Keratinocyte (primary cell): Measurements from ENCODE around the gene PIK3CD. TPM values are rescaled to one million over a fixed set of nuclear protein-coding genes. Genes with fewer than 3 reads are reported as not detected.

ENCODE experiments used
- DNase-seq: peaks from one replicate; pipeline ENCODE4 v3.0.0-alpha.2; 2011; ENCODE audit warnings: low read depth, missing footprints, low spot score
- FAIRE-seq: peaks from 2 replicates; lab custom pipeline; 2011; peaks lifted over from hg19 to GRCh38; lab: Jason Lieb, UNC
- H2AFZ ChIP-seq: 2 replicates; pipeline ENCODE4 v1.6.0; 2012; ENCODE audit warnings: low read length, control low read depth, inconsistent platforms; ENCODE audit not compliant: control insufficient read depth
- H3K27ac ChIP-seq: 2 replicates; pipeline ENCODE4 v1.5.1; 2011; ENCODE audit warnings: low read length; ENCODE audit not compliant: control insufficient read depth, insufficient read depth
- H3K27me3 ChIP-seq: 3 replicates; pipeline ENCODE4 v1.6.0; 2011; ENCODE audit warnings: low read length; ENCODE audit not compliant: control insufficient read depth, insufficient read depth; ENCODE audit errors: extremely low read depth
- H3K36me3 ChIP-seq, 2 experiments: 2 replicates in 1 of 2; 3 replicates in 1 of 2; pipeline ENCODE4 v1.5.1; 2011; ENCODE audit warnings: low read length in 2 of 2, mild to moderate bottlenecking in 1 of 2; ENCODE audit not compliant: control insufficient read depth in 2 of 2, insufficient read depth in 2 of 2; ENCODE audit errors: extremely low read depth in 1 of 2
- H3K4me1 ChIP-seq: 3 replicates; pipeline ENCODE4 v1.5.1; 2011; ENCODE audit warnings: low read length; ENCODE audit not compliant: control insufficient read depth, insufficient read depth; ENCODE audit errors: extremely low read depth
- H3K4me2 ChIP-seq: 3 replicates; pipeline ENCODE4 v1.6.0; 2011; ENCODE audit warnings: low read depth, low read length; ENCODE audit not compliant: control insufficient read depth, insufficient read depth; ENCODE audit errors: extremely low read depth
- H3K4me3 ChIP-seq, 3 experiments: fragments of 200-600 bp in 1 of 3; sonication (generic) in 1 of 3; 2 replicates in 2 of 3; 3 replicates in 1 of 3; pipeline ENCODE4 v1.5.1; 2011 to 2016; ENCODE audit warnings: low read length in 3 of 3, mild to moderate bottlenecking in 3 of 3, control low read depth in 2 of 3, inconsistent platforms in 1 of 3, low read depth in 1 of 3, mixed read lengths in 1 of 3, mixed run types in 1 of 3, moderate library complexity in 1 of 3; ENCODE audit not compliant: control insufficient read depth in 2 of 3, insufficient read depth in 2 of 3; ENCODE audit errors: extremely low read depth in 1 of 3
- H3K79me2 ChIP-seq: 2 replicates; pipeline ENCODE4 v1.6.0; 2012; ENCODE audit warnings: low read length; ENCODE audit not compliant: control insufficient read depth, insufficient read depth
- H3K9ac ChIP-seq: 3 replicates; pipeline ENCODE4 v1.6.0; 2011; ENCODE audit warnings: low read length; ENCODE audit not compliant: control insufficient read depth, insufficient read depth; ENCODE audit errors: extremely low read depth
- H3K9me1 ChIP-seq: 3 replicates; pipeline ENCODE4 v1.6.0; 2011; ENCODE audit warnings: low read length; ENCODE audit not compliant: control insufficient read depth, insufficient read depth; ENCODE audit errors: extremely low read depth
- H3K9me3 ChIP-seq: 2 replicates; pipeline ENCODE4 v1.5.1; 2012; ENCODE audit warnings: low read depth, low read length; ENCODE audit not compliant: control insufficient read depth
- H4K20me1 ChIP-seq: 3 replicates; pipeline ENCODE4 v1.6.0; 2011; ENCODE audit warnings: low read length; ENCODE audit not compliant: control insufficient read depth, insufficient read depth; ENCODE audit errors: extremely low read depth
- EZH2 ChIP-seq: IDR thresholded peaks from one replicate; pipeline ENCODE4 v1.6.1; 2012; ENCODE audit warnings: inconsistent platforms, mild to moderate bottlenecking, low read length, moderate library complexity
- dilution Hi-C: fragments of 300-500 bp; cut with MboI; formaldehyde crosslinking; loops from one replicate; pipeline ENCODE4 v1.7.0; 2020; ENCODE audit warnings: low sequenced_read_pairs; ENCODE audit not compliant: extremely low pct_ligation_motif_present
- polyA plus RNA-seq, 5 experiments: library from polyadenylated mRNA; depleted of rRNA in 3 of 5; stranded (reverse) in 3 of 5; stranded (forward) in 1 of 5; unstranded in 1 of 5; fragments of >200 nt; gene quantifications; 1 replicate in 1 of 5; 2 replicates in 3 of 5; 3 replicates in 1 of 5; pipeline versions ENCODE4 v1.2.1 to v1.2.3, GENCODE V29; 2011 to 2012; ENCODE audit warnings: missing spikeins in 2 of 5, low read depth in 1 of 5, low replicate concordance in 1 of 5
- TF ChIP-seq, protein P1 (sequence below), 3 experiments: IDR thresholded peaks in 1 of 3; conservative IDR thresholded peaks in 1 of 3; optimal IDR thresholded peaks in 1 of 3; 2 replicates in 2 of 3; 3 replicates in 1 of 3; pipeline versions ENCODE3 to v1.5.1; 2011; ENCODE audit warnings: low read length in 3 of 3, mild to moderate bottlenecking in 3 of 3, moderate library complexity in 2 of 3, control low read depth in 1 of 3, inconsistent platforms in 1 of 3; ENCODE audit not compliant: insufficient read depth in 2 of 3; ENCODE audit errors: extremely low read depth in 1 of 3

Gene PIK3CD
- polyA plus RNA-seq, 1 donor (not counting 4 experiments of a cell fraction or from before 2014, with no cell fraction given), result 7.8 TPM

DNA sequence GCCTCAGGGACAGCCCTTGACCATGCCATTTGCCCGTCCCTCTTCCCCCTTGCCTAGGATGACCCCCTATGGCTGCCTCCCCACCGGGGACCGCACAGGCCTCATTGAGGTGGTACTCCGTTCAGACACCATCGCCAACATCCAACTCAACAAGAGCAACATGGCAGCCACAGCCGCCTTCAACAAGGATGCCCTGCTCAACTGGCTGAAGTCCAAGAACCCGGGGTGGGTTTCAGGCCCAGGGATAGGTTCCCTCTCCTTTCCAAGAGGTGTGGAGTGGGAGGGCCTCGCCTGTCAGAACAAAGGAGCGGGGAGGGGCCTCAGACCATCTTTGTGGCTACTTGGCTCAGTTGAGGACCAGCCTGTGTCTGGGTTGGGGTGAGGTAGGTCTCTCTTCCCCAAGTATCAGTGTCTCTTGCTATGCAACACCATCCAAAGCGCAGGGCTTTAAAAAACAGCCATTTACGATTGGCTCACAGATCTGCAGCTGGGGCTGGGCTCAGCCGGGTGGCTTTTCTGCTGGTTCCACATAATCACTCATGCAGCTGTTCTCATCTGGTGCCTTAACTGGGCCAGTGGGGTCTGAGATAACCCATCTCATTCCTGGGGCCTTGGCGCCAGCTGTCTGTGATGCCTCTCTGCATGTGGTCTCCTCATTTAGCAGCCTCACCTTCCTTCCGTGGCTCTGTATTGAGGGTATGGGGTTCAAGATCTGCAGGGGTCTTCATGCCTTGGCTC is 71.7 kb downstream of the PIK3CD start:
- no peak overlapping the region for H3K9ac ChIP-seq
- no peak for FAIRE-seq
- H3K27me3 ChIP-seq, result no peaks in the 10 kb centered on the region
- H3K4me3 ChIP-seq, result no peak overlapping the region
- no peak overlapping the region for H2AFZ ChIP-seq
- DNase-seq, result no peak
- no peak overlapping the region for H3K4me2 ChIP-seq
- H3K9me3 ChIP-seq, result no peaks in the 10 kb centered on the region
- H3K79me2 ChIP-seq, result no peaks in the 10 kb centered on the region
- no peaks in the 10 kb centered on the region for H4K20me1 ChIP-seq
- H3K27ac ChIP-seq, result no peak overlapping the region
- no peaks in the 10 kb centered on the region for H3K9me1 ChIP-seq
- TF ChIP-seq, protein P1, sequence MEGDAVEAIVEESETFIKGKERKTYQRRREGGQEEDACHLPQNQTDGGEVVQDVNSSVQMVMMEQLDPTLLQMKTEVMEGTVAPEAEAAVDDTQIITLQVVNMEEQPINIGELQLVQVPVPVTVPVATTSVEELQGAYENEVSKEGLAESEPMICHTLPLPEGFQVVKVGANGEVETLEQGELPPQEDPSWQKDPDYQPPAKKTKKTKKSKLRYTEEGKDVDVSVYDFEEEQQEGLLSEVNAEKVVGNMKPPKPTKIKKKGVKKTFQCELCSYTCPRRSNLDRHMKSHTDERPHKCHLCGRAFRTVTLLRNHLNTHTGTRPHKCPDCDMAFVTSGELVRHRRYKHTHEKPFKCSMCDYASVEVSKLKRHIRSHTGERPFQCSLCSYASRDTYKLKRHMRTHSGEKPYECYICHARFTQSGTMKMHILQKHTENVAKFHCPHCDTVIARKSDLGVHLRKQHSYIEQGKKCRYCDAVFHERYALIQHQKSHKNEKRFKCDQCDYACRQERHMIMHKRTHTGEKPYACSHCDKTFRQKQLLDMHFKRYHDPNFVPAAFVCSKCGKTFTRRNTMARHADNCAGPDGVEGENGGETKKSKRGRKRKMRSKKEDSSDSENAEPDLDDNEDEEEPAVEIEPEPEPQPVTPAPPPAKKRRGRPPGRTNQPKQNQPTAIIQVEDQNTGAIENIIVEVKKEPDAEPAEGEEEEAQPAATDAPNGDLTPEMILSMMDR (optimal IDR thresholded peaks at IDR 0.05 in 1 of 3, IDR thresholded peaks at IDR 0.05 in 1 of 3, conservative IDR thresholded peaks at IDR 0.05 in 1 of 3; ENCODE audit: extremely low read depth in 1 of 3, insufficient read depth in 2 of 3, low read length in 3 of 3), result no peak
- TF ChIP-seq EZH2, result no peak
- dilution Hi-C loops, result no loop called here
- peaks cover 23 to 26% of the 10 kb centered on the region in 2 experiments for H3K36me3 ChIP-seq
- peaks cover 23% of the 10 kb centered on the region for H3K4me1 ChIP-seq

DNA sequence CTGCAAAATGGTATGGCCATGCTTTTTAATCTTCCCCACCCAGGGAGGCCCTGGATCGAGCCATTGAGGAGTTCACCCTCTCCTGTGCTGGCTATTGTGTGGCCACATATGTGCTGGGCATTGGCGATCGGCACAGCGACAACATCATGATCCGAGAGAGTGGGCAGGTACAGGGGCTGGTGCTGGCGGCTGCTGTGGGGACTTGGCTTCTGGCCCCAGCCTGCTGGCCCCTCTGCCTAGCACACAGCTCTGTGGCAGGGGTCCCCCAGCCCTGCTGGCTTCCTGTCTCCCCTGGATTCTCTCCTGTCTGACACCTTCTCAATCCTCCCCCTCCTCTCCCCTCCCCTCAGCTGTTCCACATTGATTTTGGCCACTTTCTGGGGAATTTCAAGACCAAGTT is 72.4 kb downstream of the PIK3CD start:
- no peak for DNase-seq
- dilution Hi-C loops, result no loop called here

More for the DNA sequence above, 72.4 kb downstream of the PIK3CD start:
- Histone ChIP-seq H3K4me1 (peaks cover 19% of the 10 kb centered on the region), H3K9ac (no peak overlapping the region), H4K20me1 (no peaks in the 10 kb centered on the region), H3K36me3 (peaks cover 22 to 24% of the 10 kb centered on the region in 2 experiments), H3K27me3 (no peaks in the 10 kb centered on the region), H2AFZ (no peak overlapping the region), H3K9me3 (no peaks in the 10 kb centered on the region), H3K4me2 (no peak overlapping the region), H3K4me3 (no peak overlapping the region), H3K9me1 (no peaks in the 10 kb centered on the region), H3K79me2 (no peaks in the 10 kb centered on the region), H3K27ac (no peak overlapping the region)
- FAIRE-seq, result no peak
- TF ChIP-seq, protein P1 (optimal IDR thresholded peaks at IDR 0.05 in 1 of 3, IDR thresholded peaks at IDR 0.05 in 1 of 3, conservative IDR thresholded peaks at IDR 0.05 in 1 of 3; ENCODE audit: extremely low read depth in 1 of 3, insufficient read depth in 2 of 3, low read length in 3 of 3), result no peak
- no peak for TF ChIP-seq EZH2
